PC-9 (cell line): ENCODE data around the gene MRPL4. TPM values are rescaled to one million over a fixed set of nuclear protein-coding genes. Genes with fewer than 3 reads are reported as not detected.

Source experiments
- BruUV-seq: library from RNA; stranded (reverse); fragments of 400-500 nt; replicated peaks from 2 replicates; lab custom pipeline; 2021; lab: Mats Ljungman, UMichigan
- CTCF ChIA-PET: fragments of 300-600 bp; sonication (Branson Sonifier 250); formaldehyde crosslinking; loops from one replicate; lab custom pipeline; 2022; ENCODE audit warnings: antibody characterized with exemption; lab: Charles Lee
- POLR2A ChIA-PET: fragments of 300-600 bp; sonication (Branson Sonifier 250); formaldehyde crosslinking; loops from one replicate; lab custom pipeline; 2022; ENCODE audit warnings: antibody characterized with exemption; ENCODE audit not compliant: unreplicated experiment; lab: Charles Lee
- DNase-seq, 2 experiments: peaks; one replicate each; pipeline versions ENCODE4 v3.0.0 to v3.0.0-alpha.2; 2015 to 2022; ENCODE audit warnings: mixed read lengths in 1 of 2
- H2AFZ ChIP-seq: fragments of 200-600 bp; sonication (generic); 2 replicates; pipeline ENCODE4 v1.8.1; 2017; ENCODE audit warnings: antibody characterized with exemption
- H3F3A ChIP-seq: fragments of 200-600 bp; sonication (generic); 2 replicates; pipeline ENCODE4 v1.8.1; 2017; ENCODE audit warnings: antibody characterized with exemption, mild to moderate bottlenecking, low read depth; ENCODE audit not compliant: insufficient read depth
- H3K27ac ChIP-seq: fragments of 200-600 bp; sonication (generic); 2 replicates; pipeline ENCODE4 v1.6.1; 2016; ENCODE audit warnings: mixed run types
- H3K27me3 ChIP-seq: fragments of 200-600 bp; sonication (generic); 2 replicates; pipeline ENCODE4 v1.6.1; 2016; ENCODE audit warnings: low read depth, mixed run types; ENCODE audit not compliant: insufficient read depth
- H3K36me3 ChIP-seq: fragments of 200-600 bp; sonication (generic); 2 replicates; pipeline ENCODE4 v1.6.1; 2016; ENCODE audit warnings: low read depth, mixed run types
- H3K4me1 ChIP-seq: fragments of 200-600 bp; sonication (generic); replicated peaks from 2 replicates; pipeline ENCODE4 v1.6.1; 2016; ENCODE audit warnings: mixed run types; ENCODE audit not compliant: insufficient read depth
- H3K4me2 ChIP-seq: fragments of 200-600 bp; sonication (generic); 2 replicates; pipeline ENCODE4 v1.6.1; 2017; ENCODE audit warnings: mixed run types
- H3K4me3 ChIP-seq: fragments of 200-600 bp; sonication (generic); 2 replicates; pipeline ENCODE4 v1.6.1; 2016; ENCODE audit warnings: mixed run types
- H3K79me2 ChIP-seq: fragments of 200-600 bp; sonication (generic); 2 replicates; pipeline ENCODE4 v1.6.1; 2017; ENCODE audit warnings: low read depth, mixed run types
- H3K9me2 ChIP-seq: fragments of 200-600 bp; sonication (generic); 2 replicates; pipeline ENCODE4 v1.8.1; 2017; ENCODE audit warnings: mild to moderate bottlenecking; ENCODE audit not compliant: insufficient read depth
- H3K9me3 ChIP-seq: fragments of 200-600 bp; sonication (generic); 2 replicates; pipeline ENCODE4 v1.8.1; 2016; ENCODE audit warnings: low read depth; ENCODE audit not compliant: insufficient read depth
- H4K20me1 ChIP-seq: fragments of 200-600 bp; sonication (generic); 2 replicates; pipeline ENCODE4 v1.8.1; 2017; ENCODE audit not compliant: insufficient read depth
- EZH2 ChIP-seq: fragments of 200-600 bp; sonication (generic); IDR thresholded peaks from 2 replicates; pipeline ENCODE4 v1.8.0; 2017; ENCODE audit warnings: antibody characterized with exemption, low read depth
- intact Hi-C: fragments of 100-400 bp; cut with micrococcal nuclease; formaldehyde crosslinking; loops from one replicate; pipeline ENCODE4 v1.10.0; 2022; ENCODE audit not compliant: unreplicated experiment
- total RNA-seq: library from RNA; stranded (reverse); gene quantifications from 2 replicates; pipeline ENCODE4 v1.2.3, GENCODE V29; 2021
- TF ChIP-seq, protein P1 (sequence below): fragments of 200-600 bp; sonication (generic); conservative IDR thresholded peaks from 2 replicates; pipeline ENCODE4 v1.6.1; 2017; ENCODE audit warnings: mixed run types, antibody characterized with exemption, mild to moderate bottlenecking, moderate library complexity

Gene MRPL4
- total RNA-seq, 1 experiment from 2014 or later = 98.2 TPM

DNA sequence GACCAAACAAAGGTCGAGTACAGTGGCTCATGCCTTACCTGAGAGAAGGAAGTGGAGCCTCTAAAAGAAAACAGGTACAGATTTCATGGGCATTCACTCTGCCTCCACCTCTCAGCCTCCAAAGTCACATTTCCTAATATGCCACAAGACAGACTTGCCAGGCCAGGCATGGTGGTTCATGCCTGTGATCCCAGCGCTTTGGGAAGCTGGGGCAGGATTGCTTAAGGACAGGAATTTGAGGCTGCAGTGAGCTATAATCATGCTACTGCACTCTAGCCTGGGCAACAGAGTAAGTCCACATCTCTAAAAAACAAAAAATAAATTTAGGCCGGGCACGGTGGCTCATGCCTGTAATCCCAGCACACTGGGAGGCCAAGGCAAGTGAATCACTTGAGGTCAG is 46.4 kb upstream of the MRPL4 start:
- H3K27me3 ChIP-seq = no peaks in the 10 kb centered on the region
- no peaks in the 10 kb centered on the region for H3K9me2 ChIP-seq
- no peak overlapping the region for H3K4me3 ChIP-seq
- peak overlapping the region; percentile 67 for H3K27ac ChIP-seq
- H3F3A ChIP-seq = peaks cover 45% of the 10 kb centered on the region
- H3K4me2 ChIP-seq = peak overlapping the region; percentile 32
- DNase-seq = peak in 1 of 2 experiments; percentile 39
- ChIA-PET POLR2A (interaction anchor here (0.6 to 1.1 kb wide), 4 partner anchors 9 to 387 kb away, joined by 3 to 27 read pairs (median 6); partner anchors contain the start of genes DNMT1 and FBXL12), CTCF (interaction anchor here (0.6 to 1.2 kb wide), 3 partner anchors 25 to 1291 kb away, joined by 4 to 8 read pairs (median 4); partner anchors contain the start of gene S1PR2)
- TF ChIP-seq, protein P1, sequence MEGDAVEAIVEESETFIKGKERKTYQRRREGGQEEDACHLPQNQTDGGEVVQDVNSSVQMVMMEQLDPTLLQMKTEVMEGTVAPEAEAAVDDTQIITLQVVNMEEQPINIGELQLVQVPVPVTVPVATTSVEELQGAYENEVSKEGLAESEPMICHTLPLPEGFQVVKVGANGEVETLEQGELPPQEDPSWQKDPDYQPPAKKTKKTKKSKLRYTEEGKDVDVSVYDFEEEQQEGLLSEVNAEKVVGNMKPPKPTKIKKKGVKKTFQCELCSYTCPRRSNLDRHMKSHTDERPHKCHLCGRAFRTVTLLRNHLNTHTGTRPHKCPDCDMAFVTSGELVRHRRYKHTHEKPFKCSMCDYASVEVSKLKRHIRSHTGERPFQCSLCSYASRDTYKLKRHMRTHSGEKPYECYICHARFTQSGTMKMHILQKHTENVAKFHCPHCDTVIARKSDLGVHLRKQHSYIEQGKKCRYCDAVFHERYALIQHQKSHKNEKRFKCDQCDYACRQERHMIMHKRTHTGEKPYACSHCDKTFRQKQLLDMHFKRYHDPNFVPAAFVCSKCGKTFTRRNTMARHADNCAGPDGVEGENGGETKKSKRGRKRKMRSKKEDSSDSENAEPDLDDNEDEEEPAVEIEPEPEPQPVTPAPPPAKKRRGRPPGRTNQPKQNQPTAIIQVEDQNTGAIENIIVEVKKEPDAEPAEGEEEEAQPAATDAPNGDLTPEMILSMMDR = no peak
- no peak for TF ChIP-seq EZH2
- no peaks in the 10 kb centered on the region for H4K20me1 ChIP-seq
- no TSS peak for BruUV-seq
- intact Hi-C loops = no loop called here
- H2AFZ ChIP-seq = no peak overlapping the region
- H3K4me1 ChIP-seq = peaks cover 45% of the 10 kb centered on the region
- no peaks in the 10 kb centered on the region for H3K79me2 ChIP-seq
- H3K9me3 ChIP-seq = peaks cover 11% of the 10 kb centered on the region; the same call in 1 of the 2 replicates
- no peaks in the 10 kb centered on the region for H3K36me3 ChIP-seq

DNA sequence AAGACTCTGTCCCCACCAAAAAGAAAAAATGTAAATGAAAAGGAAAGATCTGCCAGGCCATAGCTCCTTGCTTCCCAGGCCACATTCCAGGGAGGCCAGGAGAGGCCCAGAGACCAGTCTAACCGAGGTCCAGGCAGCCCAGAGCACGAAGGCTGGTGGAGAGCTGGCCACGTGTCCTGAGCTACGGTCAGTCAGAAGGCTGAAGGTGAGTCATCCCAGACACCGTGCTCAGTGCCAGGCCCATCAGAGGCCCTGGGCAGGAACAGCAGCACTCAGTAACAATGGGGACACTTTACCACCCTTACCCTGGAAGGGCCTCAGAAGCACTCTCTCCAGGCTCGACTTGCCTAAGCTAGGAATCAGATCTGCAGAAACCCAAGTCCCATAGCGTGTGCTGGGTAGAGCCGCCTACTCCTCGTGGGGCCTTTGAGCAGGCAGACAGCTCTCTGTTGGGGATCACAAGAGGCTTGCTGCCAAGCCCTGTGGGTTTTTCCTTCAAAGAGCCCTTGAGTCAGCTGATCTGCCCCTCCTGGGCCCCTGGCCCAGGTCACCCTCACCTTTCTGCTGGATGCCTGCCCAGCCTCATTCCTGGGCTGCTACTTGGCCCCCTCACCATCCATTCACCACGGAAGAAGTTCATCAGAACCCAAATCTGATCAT is 45.7 kb upstream of the MRPL4 start:
- H3K79me2 ChIP-seq = no peaks in the 10 kb centered on the region
- peaks cover 11% of the 10 kb centered on the region; the same call in 1 of the 2 replicates for H3K9me3 ChIP-seq
- peaks cover 45% of the 10 kb centered on the region for H3F3A ChIP-seq
- TF ChIP-seq, protein P1 = no peak
- no peak for TF ChIP-seq EZH2
- ChIA-PET POLR2A (interaction anchor here (0.5 to 1.1 kb wide), 6 partner anchors 8 to 388 kb away, joined by 3 to 27 read pairs (median 3); partner anchors contain the start of genes DNMT1 and FBXL12), CTCF (interaction anchor here (0.6 to 1.2 kb wide), 4 partner anchors 15 to 1292 kb away, joined by 3 to 8 read pairs (median 4); no protein-coding TSS in a partner anchor)
- H3K4me3 ChIP-seq = no peak overlapping the region
- no peaks in the 10 kb centered on the region for H3K27me3 ChIP-seq
- H3K4me2 ChIP-seq = peak overlapping the region; percentile 32
- no TSS peak for BruUV-seq
- H3K36me3 ChIP-seq = no peaks in the 10 kb centered on the region
- H3K27ac ChIP-seq = peak overlapping the region; percentile 67
- H4K20me1 ChIP-seq = no peaks in the 10 kb centered on the region
- H3K4me1 ChIP-seq = peaks cover 45% of the 10 kb centered on the region
- intact Hi-C loops = no loop called here
- peak; percentile 89 to 91 for DNase-seq
- H2AFZ ChIP-seq = peak overlapping the region; percentile 35; the same call in 1 of the 2 replicates
- no peaks in the 10 kb centered on the region for H3K9me2 ChIP-seq

DNA sequence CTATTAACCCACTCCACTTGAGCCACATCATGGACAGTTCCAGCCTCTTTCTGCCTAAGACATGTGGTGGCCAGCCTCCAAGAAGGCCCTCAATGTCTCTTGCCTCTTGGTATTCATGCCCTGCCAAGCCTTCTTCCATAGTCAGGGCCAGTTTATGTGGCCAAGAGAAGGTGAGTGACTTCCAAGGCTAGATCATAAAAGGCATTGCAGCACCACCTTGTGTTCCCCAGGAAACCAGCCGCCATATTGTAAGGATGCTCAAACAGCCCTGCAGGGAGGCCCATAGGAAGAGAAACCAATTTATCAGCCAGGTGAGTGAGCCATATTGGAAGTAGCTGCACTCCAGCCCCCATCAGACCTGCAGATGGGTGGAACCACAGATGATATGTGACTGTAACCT is 45.0 kb upstream of the MRPL4 start:
- Histone ChIP-seq H3K4me2 (peak overlapping the region; percentile 32; the same call in 1 of the 2 replicates), H3F3A (peaks cover 45% of the 10 kb centered on the region), H3K36me3 (no peaks in the 10 kb centered on the region), H3K27me3 (no peaks in the 10 kb centered on the region), H2AFZ (no peak overlapping the region), H3K4me1 (peaks cover 45% of the 10 kb centered on the region), H3K9me2 (no peaks in the 10 kb centered on the region), H3K4me3 (no peak overlapping the region), H3K27ac (peak overlapping the region; percentile 67), H3K9me3 (peaks cover 11% of the 10 kb centered on the region; the same call in 1 of the 2 replicates), H4K20me1 (no peaks in the 10 kb centered on the region), H3K79me2 (no peaks in the 10 kb centered on the region)
- intact Hi-C loops = no loop called here
- BruUV-seq = no TSS peak
- TF ChIP-seq, protein P1 = no peak
- no peak for TF ChIP-seq EZH2
- DNase-seq = peak in 1 of 2 experiments; percentile 30
- POLR2A ChIA-PET = interaction anchor here (0.6 kb wide), 1 partner anchor 77 kb away, joined by 3 read pairs; no protein-coding TSS in a partner anchor
- CTCF ChIA-PET = interaction anchor here (0.7 to 1.2 kb wide), 2 partner anchors 43 to 52 kb away, joined by 3 to 4 read pairs; no protein-coding TSS in a partner anchor
